ENCODE results near the gene NYNRIN. TPM values are rescaled to one million over a fixed set of nuclear protein-coding genes. Genes with fewer than 3 reads are reported as not detected.

NYNRIN gene
- polyA plus RNA-seq, 3 donors: 0.18 to 0.84 (median 0.40) TPM

DNA sequence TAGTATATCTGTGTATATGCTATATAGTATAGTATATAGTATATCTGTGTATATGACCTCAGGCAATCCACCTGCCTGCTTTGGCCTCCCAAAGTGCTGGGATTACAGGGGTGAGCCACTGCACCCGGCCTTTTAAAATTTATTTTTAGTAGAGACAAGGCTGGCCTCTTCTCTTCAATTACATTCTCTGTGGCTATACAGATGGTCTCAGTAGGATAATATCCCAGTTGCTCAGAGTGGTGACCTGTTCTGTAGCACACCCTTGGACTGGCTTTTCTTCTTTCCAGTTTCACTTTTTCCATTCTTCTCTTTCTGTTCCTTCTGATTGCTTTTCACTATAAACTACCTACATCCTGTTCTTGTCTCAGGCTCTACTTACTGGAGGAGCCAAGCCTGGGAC, 34.0 kb upstream of the NYNRIN start:
- H3K27ac ChIP-seq (ENCODE audit: low read depth in 1 of 2, low read length in 2 of 2): no peak overlapping the region
- intact Hi-C loops (cut with micrococcal nuclease): no loop called here
- Mint-ChIP-seq H3K4me3 (peak overlapping the region in 1 of 2 donors; percentile 89), H3K4me1 (peaks cover 36% of the 10 kb centered on the region), H3K27me3 (ENCODE audit: low read depth in 3 of 3) (peaks cover 43 to 52% (median 50%) of the 10 kb centered on the region in 3 donors), H3K27ac (no peak overlapping the region), H3K9me3 (peaks cover 0 to 22% (median 10%) of the 10 kb centered on the region in 7 donors), H3K36me3 (peaks cover 3 to 21% of the 10 kb centered on the region in 2 donors)
- TF ChIP-seq, protein P1, sequence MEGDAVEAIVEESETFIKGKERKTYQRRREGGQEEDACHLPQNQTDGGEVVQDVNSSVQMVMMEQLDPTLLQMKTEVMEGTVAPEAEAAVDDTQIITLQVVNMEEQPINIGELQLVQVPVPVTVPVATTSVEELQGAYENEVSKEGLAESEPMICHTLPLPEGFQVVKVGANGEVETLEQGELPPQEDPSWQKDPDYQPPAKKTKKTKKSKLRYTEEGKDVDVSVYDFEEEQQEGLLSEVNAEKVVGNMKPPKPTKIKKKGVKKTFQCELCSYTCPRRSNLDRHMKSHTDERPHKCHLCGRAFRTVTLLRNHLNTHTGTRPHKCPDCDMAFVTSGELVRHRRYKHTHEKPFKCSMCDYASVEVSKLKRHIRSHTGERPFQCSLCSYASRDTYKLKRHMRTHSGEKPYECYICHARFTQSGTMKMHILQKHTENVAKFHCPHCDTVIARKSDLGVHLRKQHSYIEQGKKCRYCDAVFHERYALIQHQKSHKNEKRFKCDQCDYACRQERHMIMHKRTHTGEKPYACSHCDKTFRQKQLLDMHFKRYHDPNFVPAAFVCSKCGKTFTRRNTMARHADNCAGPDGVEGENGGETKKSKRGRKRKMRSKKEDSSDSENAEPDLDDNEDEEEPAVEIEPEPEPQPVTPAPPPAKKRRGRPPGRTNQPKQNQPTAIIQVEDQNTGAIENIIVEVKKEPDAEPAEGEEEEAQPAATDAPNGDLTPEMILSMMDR (IDR thresholded peaks at IDR 0.05): no peak
- peaks cover 41 to 50% of the 10 kb centered on the region in 2 donors for H3K27me3 ChIP-seq (ENCODE audit: control insufficient read depth in 2 of 2, insufficient read depth in 2 of 2, low read length in 2 of 2)
- WGBS (ENCODE audit: insufficient coverage): no CpG with 5 or more reads among the region's 1 CpG
- no peaks in the 10 kb centered on the region for H4K20me1 ChIP-seq (ENCODE audit: insufficient read depth, low read length)
- H3K4me1 ChIP-seq (ENCODE audit: control insufficient read depth in 1 of 2, insufficient read depth in 2 of 2, low read length in 2 of 2): peaks cover 29 to 32% of the 10 kb centered on the region in 2 donors
- no peak for DNase-seq
- no peaks in the 10 kb centered on the region for H3K79me2 ChIP-seq (ENCODE audit: insufficient read depth, low read length)
- no peak overlapping the region for H3K4me2 ChIP-seq (replicated peaks; ENCODE audit: extremely low read depth, low read length, poor library complexity, severe bottlenecking)
- H2AFZ ChIP-seq (ENCODE audit: insufficient read depth, low read depth, low read length, poor library complexity, severe bottlenecking): no peak overlapping the region
- H3K9ac ChIP-seq (ENCODE audit: insufficient read depth, low read length, poor library complexity, severe bottlenecking): no peak overlapping the region
- no peak overlapping the region for H3K4me3 ChIP-seq (replicated peaks in 1 of 3; ENCODE audit: low read depth in 2 of 3, low read length in 3 of 3)
- no peaks in the 10 kb centered on the region for H3K36me3 ChIP-seq (replicated peaks in 1 of 2; ENCODE audit: control insufficient read depth in 1 of 2, insufficient read depth in 2 of 2, low read length in 2 of 2)
- H3K9me3 ChIP-seq (replicated peaks in 1 of 2; ENCODE audit: control insufficient read depth in 1 of 2, insufficient read depth in 1 of 2, low read length in 2 of 2): peaks cover 0 to 18% of the 10 kb centered on the region in 2 donors

DNA sequence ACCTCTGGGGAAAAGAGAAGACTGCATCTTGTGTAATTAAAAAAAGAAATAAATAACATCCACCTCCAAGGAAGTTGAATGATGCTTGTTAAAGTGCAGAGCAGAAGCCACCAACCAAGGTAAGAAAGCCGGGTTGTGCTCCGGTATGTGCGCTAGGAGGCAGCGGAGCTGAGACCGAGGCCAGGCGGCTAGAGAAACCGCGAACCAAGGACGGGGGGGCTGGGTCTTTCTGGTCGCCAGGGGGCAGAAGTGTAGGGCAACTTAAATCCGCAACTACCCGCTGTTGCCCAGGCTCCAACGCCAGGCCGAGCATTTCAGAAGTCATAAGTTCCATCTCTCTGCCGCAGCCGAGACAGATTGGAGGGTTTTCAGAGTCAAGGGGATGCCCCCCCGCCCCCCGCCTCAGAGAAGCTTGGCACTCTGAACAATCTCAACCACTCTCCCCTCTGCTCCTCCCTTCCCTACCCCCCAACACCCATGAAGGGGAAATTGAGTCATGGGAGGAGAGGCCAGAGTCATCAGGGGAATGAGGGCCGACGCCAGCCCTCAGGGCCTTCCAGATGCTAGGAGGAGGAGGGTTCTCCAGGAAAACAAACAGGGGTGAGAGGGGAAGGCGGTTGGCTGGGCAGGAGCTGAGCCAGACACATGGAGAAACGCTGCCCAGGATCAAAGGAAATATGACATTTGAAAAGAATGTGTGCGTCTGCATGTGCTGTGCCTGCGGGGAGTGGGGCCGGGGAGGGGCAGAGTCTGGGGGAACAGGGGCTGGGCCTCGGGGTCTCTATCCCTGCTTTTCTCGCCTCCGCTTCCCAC, 33.0 kb upstream of the NYNRIN start:
- WGBS (ENCODE audit: insufficient coverage): 10% methylated on average over 17 of the region's 28 CpGs
- Mint-ChIP-seq H3K27ac (peak overlapping the region in 1 of 7 donors; percentile 36), H3K9me3 (peaks cover 0 to 22% (median 10%) of the 10 kb centered on the region in 7 donors), H3K4me3 (peak overlapping the region; percentile 71 to 89), H3K27me3 (ENCODE audit: low read depth in 3 of 3) (peaks cover 47 to 60% (median 52%) of the 10 kb centered on the region in 3 donors), H3K4me1 (peaks cover 36% of the 10 kb centered on the region), H3K36me3 (peaks cover 3 to 21% of the 10 kb centered on the region in 2 donors)
- Histone ChIP-seq H3K79me2 (ENCODE audit: insufficient read depth, low read length) (no peaks in the 10 kb centered on the region), H3K9ac (ENCODE audit: insufficient read depth, low read length, poor library complexity, severe bottlenecking) (no peak overlapping the region), H3K4me3 (replicated peaks in 1 of 3; ENCODE audit: low read depth in 2 of 3, low read length in 3 of 3) (peak overlapping the region in 1 of 3 experiments; percentile 65), H3K27ac (ENCODE audit: low read depth in 1 of 2, low read length in 2 of 2) (no peak overlapping the region), H2AFZ (ENCODE audit: insufficient read depth, low read depth, low read length, poor library complexity, severe bottlenecking) (no peak overlapping the region), H3K27me3 (ENCODE audit: control insufficient read depth in 2 of 2, insufficient read depth in 2 of 2, low read length in 2 of 2) (peaks cover 41 to 54% of the 10 kb centered on the region in 2 donors), H3K36me3 (replicated peaks in 1 of 2; ENCODE audit: control insufficient read depth in 1 of 2, insufficient read depth in 2 of 2, low read length in 2 of 2) (no peaks in the 10 kb centered on the region), H3K9me3 (replicated peaks in 1 of 2; ENCODE audit: control insufficient read depth in 1 of 2, insufficient read depth in 1 of 2, low read length in 2 of 2) (peaks cover 0 to 18% of the 10 kb centered on the region in 2 donors), H3K4me2 (replicated peaks; ENCODE audit: extremely low read depth, low read length, poor library complexity, severe bottlenecking) (peak overlapping the region; percentile 70), H3K4me1 (ENCODE audit: control insufficient read depth in 1 of 2, insufficient read depth in 2 of 2, low read length in 2 of 2) (peaks cover 29 to 32% of the 10 kb centered on the region in 2 donors), H4K20me1 (ENCODE audit: insufficient read depth, low read length) (no peaks in the 10 kb centered on the region)
- DNase-seq: peak; percentile 59 to 75 (median 72)
- TF ChIP-seq, protein P1 (IDR thresholded peaks at IDR 0.05): peak; percentile 76
- intact Hi-C loops (cut with micrococcal nuclease): no loop called here

Measured in CD14-positive monocyte (primary cell).